Astrocyte (in vitro differentiated cells and primary cell): ENCODE measurements around the gene SUN3. TPM values are rescaled to one million over a fixed set of nuclear protein-coding genes. Genes with fewer than 3 reads are reported as not detected.

Experiments used
- DNase-seq: peaks from one replicate; pipeline ENCODE4 v3.0.0-alpha.2; 2010; ENCODE audit warnings: low read depth
- FAIRE-seq: peaks from 2 replicates; lab custom pipeline; 2011; peaks lifted over from hg19 to GRCh38; lab: Jason Lieb, UNC
- H2AFZ ChIP-seq: 2 replicates; pipeline ENCODE4 v1.6.0; 2012; ENCODE audit warnings: low read depth, low read length, inconsistent platforms
- H3K27ac ChIP-seq: 2 replicates; pipeline ENCODE4 v1.5.1; 2011; ENCODE audit warnings: low read depth, low read length, inconsistent platforms
- H3K27me3 ChIP-seq: 2 replicates; pipeline ENCODE4 v1.6.0; 2011; ENCODE audit warnings: low read length, inconsistent platforms; ENCODE audit not compliant: insufficient read depth
- H3K36me3 ChIP-seq: 2 replicates; pipeline ENCODE4 v1.5.1; 2011; ENCODE audit warnings: low read length, inconsistent platforms; ENCODE audit not compliant: insufficient read depth
- H3K4me1 ChIP-seq: 2 replicates; pipeline ENCODE4 v1.5.1; 2011; ENCODE audit warnings: low read length, inconsistent platforms; ENCODE audit not compliant: insufficient read depth
- H3K4me2 ChIP-seq: 2 replicates; pipeline ENCODE4 v1.6.0; 2012; ENCODE audit warnings: low read length, inconsistent platforms
- H3K4me3 ChIP-seq: 2 replicates; pipeline ENCODE4 v1.5.1; 2011; ENCODE audit warnings: low read depth, mild to moderate bottlenecking, low read length, inconsistent platforms; ENCODE audit not compliant: insufficient read depth
- H3K79me2 ChIP-seq: 2 replicates; pipeline ENCODE4 v1.6.0; 2012; ENCODE audit warnings: mild to moderate bottlenecking, low read length, inconsistent platforms; ENCODE audit not compliant: insufficient read depth
- H3K9ac ChIP-seq: 2 replicates; pipeline ENCODE4 v1.6.0; 2012; ENCODE audit warnings: mild to moderate bottlenecking, low read length, inconsistent platforms
- H3K9me3 ChIP-seq: 2 replicates; pipeline ENCODE4 v1.5.1; 2012; ENCODE audit warnings: low read depth, mild to moderate bottlenecking, low read length, inconsistent platforms; ENCODE audit not compliant: insufficient read depth
- H4K20me1 ChIP-seq: 2 replicates; pipeline ENCODE4 v1.6.0; 2012; ENCODE audit warnings: low read length, inconsistent platforms; ENCODE audit not compliant: insufficient read depth
- H3K27ac Mint-ChIP-seq: one replicate; pipeline ENCODE4 v1.8.0; 2021; ENCODE audit warnings: mild to moderate bottlenecking, mixed read lengths; ENCODE audit not compliant: unreplicated experiment
- H3K27me3 Mint-ChIP-seq: one replicate; pipeline ENCODE4 v1.8.0; 2021; ENCODE audit warnings: low read depth, mixed read lengths; ENCODE audit not compliant: unreplicated experiment
- H3K36me3 Mint-ChIP-seq: one replicate; pipeline ENCODE4 v1.8.0; 2021; ENCODE audit warnings: low read depth, mixed read lengths; ENCODE audit not compliant: unreplicated experiment
- H3K4me1 Mint-ChIP-seq: one replicate; pipeline ENCODE4 v1.8.0; 2021; ENCODE audit warnings: low read depth, mixed read lengths; ENCODE audit not compliant: unreplicated experiment
- H3K4me3 Mint-ChIP-seq: one replicate; pipeline ENCODE4 v1.8.0; 2021; ENCODE audit warnings: mild to moderate bottlenecking, moderate library complexity, mixed read lengths; ENCODE audit not compliant: unreplicated experiment
- H3K9me3 Mint-ChIP-seq: one replicate; pipeline ENCODE4 v1.8.0; 2021; ENCODE audit warnings: mild to moderate bottlenecking, mixed read lengths; ENCODE audit not compliant: unreplicated experiment
- EZH2 ChIP-seq: IDR thresholded peaks from 2 replicates; pipeline ENCODE4 v1.6.1; 2012; ENCODE audit warnings: mild to moderate bottlenecking, low read length, inconsistent platforms; ENCODE audit not compliant: insufficient read depth
- total RNA-seq: library from RNA; stranded (reverse); gene quantifications from 2 replicates; pipeline ENCODE4 v1.2.1, GENCODE V29; 2021
- TF ChIP-seq, protein P1 (sequence below): IDR thresholded peaks from 2 replicates; pipeline ENCODE4 v1.5.1; 2011; ENCODE audit warnings: low read depth, mild to moderate bottlenecking, inconsistent platforms, low read length, moderate library complexity; ENCODE audit not compliant: insufficient read depth

Gene SUN3
- total RNA-seq, 1 donor from 2014 or later = not detected

DNA sequence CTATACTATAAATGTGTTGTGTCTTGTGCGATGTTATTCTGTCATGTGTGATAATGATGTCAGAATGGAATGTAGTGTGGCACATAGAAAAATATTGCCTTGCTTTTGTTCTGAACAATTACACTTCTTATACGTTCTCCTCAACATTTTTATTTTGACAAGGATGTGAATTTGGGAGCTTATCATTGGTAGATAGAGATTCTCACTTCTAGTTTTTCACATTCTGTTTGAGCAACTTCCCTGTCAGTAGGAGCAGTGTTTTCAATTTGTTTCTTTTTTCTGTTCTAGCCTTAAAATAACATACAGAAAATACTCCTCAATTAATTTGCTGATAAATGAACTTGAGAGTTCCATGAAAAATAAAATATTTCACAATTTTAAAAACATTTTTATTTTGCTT is 17.6 kb downstream of the SUN3 start:
- Histone ChIP-seq H3K4me2 (no peak overlapping the region), H3K27me3 (no peaks in the 10 kb centered on the region), H3K9ac (no peak overlapping the region), H2AFZ (no peak overlapping the region), H3K36me3 (no peaks in the 10 kb centered on the region), H3K4me1 (no peaks in the 10 kb centered on the region), H3K9me3 (no peaks in the 10 kb centered on the region), H3K79me2 (no peaks in the 10 kb centered on the region), H3K4me3 (no peak overlapping the region), H4K20me1 (no peaks in the 10 kb centered on the region), H3K27ac (no peak overlapping the region)
- TF ChIP-seq, protein P1, sequence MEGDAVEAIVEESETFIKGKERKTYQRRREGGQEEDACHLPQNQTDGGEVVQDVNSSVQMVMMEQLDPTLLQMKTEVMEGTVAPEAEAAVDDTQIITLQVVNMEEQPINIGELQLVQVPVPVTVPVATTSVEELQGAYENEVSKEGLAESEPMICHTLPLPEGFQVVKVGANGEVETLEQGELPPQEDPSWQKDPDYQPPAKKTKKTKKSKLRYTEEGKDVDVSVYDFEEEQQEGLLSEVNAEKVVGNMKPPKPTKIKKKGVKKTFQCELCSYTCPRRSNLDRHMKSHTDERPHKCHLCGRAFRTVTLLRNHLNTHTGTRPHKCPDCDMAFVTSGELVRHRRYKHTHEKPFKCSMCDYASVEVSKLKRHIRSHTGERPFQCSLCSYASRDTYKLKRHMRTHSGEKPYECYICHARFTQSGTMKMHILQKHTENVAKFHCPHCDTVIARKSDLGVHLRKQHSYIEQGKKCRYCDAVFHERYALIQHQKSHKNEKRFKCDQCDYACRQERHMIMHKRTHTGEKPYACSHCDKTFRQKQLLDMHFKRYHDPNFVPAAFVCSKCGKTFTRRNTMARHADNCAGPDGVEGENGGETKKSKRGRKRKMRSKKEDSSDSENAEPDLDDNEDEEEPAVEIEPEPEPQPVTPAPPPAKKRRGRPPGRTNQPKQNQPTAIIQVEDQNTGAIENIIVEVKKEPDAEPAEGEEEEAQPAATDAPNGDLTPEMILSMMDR = no peak
- no peak for TF ChIP-seq EZH2
- Mint-ChIP-seq H3K4me3 (no peak overlapping the region), H3K4me1 (no peaks in the 10 kb centered on the region), H3K27ac (no peak overlapping the region), H3K27me3 (peaks cover 10% of the 10 kb centered on the region), H3K9me3 (peaks cover 2% of the 10 kb centered on the region), H3K36me3 (no peaks in the 10 kb centered on the region)
- DNase-seq (no peak), FAIRE-seq (no peak)

DNA sequence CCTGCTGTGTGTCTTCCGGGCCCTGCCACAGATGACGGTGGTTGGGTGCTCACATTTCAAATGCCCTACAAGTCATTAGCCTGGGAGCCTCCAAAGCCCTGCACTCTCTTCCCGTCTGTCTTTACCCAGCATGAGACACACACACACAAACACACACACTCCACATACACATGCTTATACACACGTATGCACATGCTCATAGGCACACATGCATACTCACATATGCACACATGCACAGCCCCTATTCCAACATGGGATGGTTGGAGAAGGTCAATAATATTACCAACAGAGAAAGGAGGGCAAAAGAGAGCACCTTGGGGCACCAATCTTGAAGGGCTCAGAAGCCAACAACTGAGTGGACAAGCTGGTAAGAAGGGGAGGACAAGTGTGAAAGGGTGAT is 19.0 kb downstream of the SUN3 start:
- no peak for FAIRE-seq

DNA sequence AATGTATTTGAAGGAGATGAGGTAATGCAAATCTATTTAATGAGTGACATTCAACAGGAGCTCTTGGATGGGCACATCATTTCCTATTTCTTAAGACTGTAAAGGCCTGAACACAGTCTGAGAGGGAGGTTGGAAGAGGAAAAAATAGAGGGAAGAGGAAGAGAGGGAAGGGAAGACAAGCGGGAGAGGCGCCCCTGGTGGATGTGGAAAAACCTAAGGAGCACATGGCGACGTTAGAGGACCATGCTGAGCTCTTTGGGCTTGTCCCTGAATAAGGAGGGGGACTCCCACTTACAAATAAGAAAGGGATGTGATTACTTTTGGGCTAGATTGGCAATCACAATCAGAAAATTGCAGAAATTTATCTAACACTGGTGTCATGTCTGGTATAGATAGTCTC is 19.6 kb downstream of the SUN3 start:
- Histone ChIP-seq H4K20me1 (no peaks in the 10 kb centered on the region), H3K27me3 (no peaks in the 10 kb centered on the region), H3K27ac (no peak overlapping the region), H3K4me2 (no peak overlapping the region), H2AFZ (no peak overlapping the region), H3K9me3 (no peaks in the 10 kb centered on the region), H3K9ac (no peak overlapping the region), H3K4me1 (no peaks in the 10 kb centered on the region), H3K79me2 (no peaks in the 10 kb centered on the region), H3K4me3 (no peak overlapping the region), H3K36me3 (no peaks in the 10 kb centered on the region)
- DNase-seq (no peak), FAIRE-seq (no peak)
- Mint-ChIP-seq H3K27ac (no peak overlapping the region), H3K4me1 (no peaks in the 10 kb centered on the region), H3K27me3 (peaks cover 11% of the 10 kb centered on the region), H3K4me3 (no peak overlapping the region), H3K9me3 (peaks cover 2% of the 10 kb centered on the region), H3K36me3 (no peaks in the 10 kb centered on the region)
- no peak for TF ChIP-seq EZH2
- TF ChIP-seq, protein P1 = no peak

More for the DNA sequence above, 19.0 kb downstream of the SUN3 start:
- H3K9ac ChIP-seq = no peak overlapping the region
- no peaks in the 10 kb centered on the region for H3K4me1 ChIP-seq
- no peaks in the 10 kb centered on the region for H3K27me3 ChIP-seq
- Mint-ChIP-seq H3K36me3 (no peaks in the 10 kb centered on the region), H3K9me3 (peaks cover 2% of the 10 kb centered on the region), H3K4me1 (no peaks in the 10 kb centered on the region), H3K4me3 (no peak overlapping the region), H3K27ac (no peak overlapping the region), H3K27me3 (peaks cover 11% of the 10 kb centered on the region)
- no peak for TF ChIP-seq EZH2
- TF ChIP-seq, protein P1 = no peak
- H3K4me2 ChIP-seq = no peak overlapping the region
- no peak for DNase-seq
- H3K79me2 ChIP-seq = no peaks in the 10 kb centered on the region
- no peaks in the 10 kb centered on the region for H4K20me1 ChIP-seq
- H3K27ac ChIP-seq = no peak overlapping the region
- no peaks in the 10 kb centered on the region for H3K9me3 ChIP-seq
- H3K4me3 ChIP-seq = no peak overlapping the region
- no peaks in the 10 kb centered on the region for H3K36me3 ChIP-seq
- H2AFZ ChIP-seq = no peak overlapping the region
